ENCODE results near the gene MAPK10. TPM values are rescaled to one million over a fixed set of nuclear protein-coding genes. Genes with fewer than 3 reads are reported as not detected.

MAPK10 gene
- total RNA-seq, 1 experiment from 2014 or later: 0.79 TPM

DNA sequence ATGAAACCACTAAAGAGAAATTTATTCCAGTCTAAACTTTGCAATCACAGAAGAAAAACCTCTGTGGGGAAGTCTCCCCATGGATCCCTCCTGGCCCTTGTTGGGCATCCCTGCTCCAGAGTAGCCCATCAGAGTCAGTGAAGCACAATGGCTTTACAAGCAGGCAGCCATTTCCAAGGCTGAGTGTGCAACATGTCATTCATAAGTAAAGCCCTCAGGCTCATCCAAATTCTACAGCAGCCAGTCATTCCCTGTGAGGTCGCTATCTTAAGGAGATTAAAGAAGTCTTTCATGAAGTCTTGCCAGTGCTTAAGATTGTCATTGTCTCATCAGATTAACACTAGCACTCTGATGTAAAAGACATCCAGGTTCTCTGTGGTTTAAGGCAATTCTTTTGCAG lies 17.0 kb upstream of the MAPK10 start:
- DNase-seq: no peak
- no TSS peak for BruUV-seq (replicated peaks)
- Mint-ChIP-seq H3K4me1 (ENCODE audit: low read depth, unreplicated experiment) (no peaks in the 10 kb centered on the region), H3K27ac (ENCODE audit: unreplicated experiment) (no peak overlapping the region), H3K27me3 (ENCODE audit: insufficient read depth, unreplicated experiment) (peaks cover 5% of the 10 kb centered on the region), H3K4me3 (ENCODE audit: unreplicated experiment) (no peak overlapping the region), H3K9me3 (ENCODE audit: unreplicated experiment) (peaks cover 24% of the 10 kb centered on the region), H3K36me3 (ENCODE audit: insufficient read depth, unreplicated experiment) (peaks cover 6% of the 10 kb centered on the region)
- POLR2A ChIA-PET: no interaction called here
- intact Hi-C loops (cut with micrococcal nuclease; ENCODE audit: unreplicated experiment): no loop called here
- H3K9me3 ChIP-seq: no peaks in the 10 kb centered on the region
- TF ChIP-seq, protein P1, sequence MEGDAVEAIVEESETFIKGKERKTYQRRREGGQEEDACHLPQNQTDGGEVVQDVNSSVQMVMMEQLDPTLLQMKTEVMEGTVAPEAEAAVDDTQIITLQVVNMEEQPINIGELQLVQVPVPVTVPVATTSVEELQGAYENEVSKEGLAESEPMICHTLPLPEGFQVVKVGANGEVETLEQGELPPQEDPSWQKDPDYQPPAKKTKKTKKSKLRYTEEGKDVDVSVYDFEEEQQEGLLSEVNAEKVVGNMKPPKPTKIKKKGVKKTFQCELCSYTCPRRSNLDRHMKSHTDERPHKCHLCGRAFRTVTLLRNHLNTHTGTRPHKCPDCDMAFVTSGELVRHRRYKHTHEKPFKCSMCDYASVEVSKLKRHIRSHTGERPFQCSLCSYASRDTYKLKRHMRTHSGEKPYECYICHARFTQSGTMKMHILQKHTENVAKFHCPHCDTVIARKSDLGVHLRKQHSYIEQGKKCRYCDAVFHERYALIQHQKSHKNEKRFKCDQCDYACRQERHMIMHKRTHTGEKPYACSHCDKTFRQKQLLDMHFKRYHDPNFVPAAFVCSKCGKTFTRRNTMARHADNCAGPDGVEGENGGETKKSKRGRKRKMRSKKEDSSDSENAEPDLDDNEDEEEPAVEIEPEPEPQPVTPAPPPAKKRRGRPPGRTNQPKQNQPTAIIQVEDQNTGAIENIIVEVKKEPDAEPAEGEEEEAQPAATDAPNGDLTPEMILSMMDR (IDR thresholded peaks at IDR 0.05; ENCODE audit: insufficient read depth in 1 of 2, low read depth in 1 of 2, low read length in 1 of 2, severe bottlenecking in 1 of 2, unreplicated experiment in 1 of 2): no peak
- CTCF ChIA-PET: no interaction called here
- no peaks in the 10 kb centered on the region for H3K36me3 ChIP-seq (ENCODE audit: control insufficient read depth, insufficient read depth, low read length)
- H3K27me3 ChIP-seq (replicated peaks; ENCODE audit: control insufficient read depth, insufficient read depth, low read length): no peaks in the 10 kb centered on the region
- no peaks in the 10 kb centered on the region for H3K4me1 ChIP-seq
- H3K4me3 ChIP-seq (ENCODE audit: low read depth, low read length): no peak overlapping the region

DNA sequence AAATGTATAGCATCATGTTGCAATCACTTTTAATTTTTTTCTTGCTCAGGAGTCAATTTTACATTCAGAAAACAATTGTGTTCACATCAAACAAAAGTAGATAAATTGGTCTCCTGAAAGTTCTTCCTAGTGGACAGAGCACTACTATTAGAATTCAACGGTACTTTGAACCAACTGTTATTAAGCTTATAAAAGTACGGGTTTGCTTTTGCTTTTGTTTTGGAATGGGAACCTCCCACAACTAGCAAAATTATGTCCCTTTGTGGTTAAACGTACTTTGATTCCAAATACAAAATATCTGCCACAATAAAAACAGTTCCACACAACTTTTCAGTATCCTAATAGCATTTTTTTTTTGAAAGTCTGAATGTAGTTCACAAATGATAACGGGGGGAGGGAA lies 8.6 kb upstream of the MAPK10 start:
- DNase-seq: no peak
- no peaks in the 10 kb centered on the region for H3K36me3 Mint-ChIP-seq (ENCODE audit: insufficient read depth, unreplicated experiment)
- BruUV-seq (replicated peaks): no TSS peak
- POLR2A ChIA-PET: no interaction called here
- no peaks in the 10 kb centered on the region for H3K4me1 Mint-ChIP-seq (ENCODE audit: low read depth, unreplicated experiment)
- H3K4me3 ChIP-seq (ENCODE audit: low read depth, low read length): no peak overlapping the region
- no peak overlapping the region for H3K27ac Mint-ChIP-seq (ENCODE audit: unreplicated experiment)
- H3K27me3 ChIP-seq (replicated peaks; ENCODE audit: control insufficient read depth, insufficient read depth, low read length): no peaks in the 10 kb centered on the region
- TF ChIP-seq, protein P1 (IDR thresholded peaks at IDR 0.05; ENCODE audit: insufficient read depth in 1 of 2, low read depth in 1 of 2, low read length in 1 of 2, severe bottlenecking in 1 of 2, unreplicated experiment in 1 of 2): no peak
- no peak overlapping the region for H3K4me3 Mint-ChIP-seq (ENCODE audit: unreplicated experiment)
- no peaks in the 10 kb centered on the region for H3K4me1 ChIP-seq
- H3K36me3 ChIP-seq (ENCODE audit: control insufficient read depth, insufficient read depth, low read length): no peaks in the 10 kb centered on the region
- H3K9me3 Mint-ChIP-seq (ENCODE audit: unreplicated experiment): peaks cover 13% of the 10 kb centered on the region
- peaks cover 5% of the 10 kb centered on the region for H3K27me3 Mint-ChIP-seq (ENCODE audit: insufficient read depth, unreplicated experiment)
- no peaks in the 10 kb centered on the region for H3K9me3 ChIP-seq
- CTCF ChIA-PET: no interaction called here
- intact Hi-C loops (cut with micrococcal nuclease; ENCODE audit: unreplicated experiment): no loop called here

DNA sequence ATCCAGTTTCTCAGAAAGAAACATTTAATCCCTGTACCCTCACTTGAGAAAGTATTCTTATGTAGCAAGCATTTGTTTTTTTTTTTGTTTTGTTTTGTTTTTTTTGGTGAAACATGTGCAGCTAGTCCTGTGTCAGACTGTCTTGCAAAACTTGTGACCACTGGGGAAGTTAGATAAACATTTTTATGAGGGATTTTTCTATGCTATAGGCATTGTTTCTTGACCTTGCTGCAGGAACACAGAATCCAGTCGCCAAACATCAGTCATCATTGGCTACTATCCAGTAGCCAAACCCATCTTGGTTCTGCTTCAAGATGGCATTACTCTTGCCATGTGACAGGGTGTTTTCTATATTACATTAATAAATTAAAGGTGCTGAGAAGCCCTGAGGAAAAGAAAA lies 7.7 kb upstream of the MAPK10 start:
- CTCF ChIA-PET: no interaction called here

More for the DNA sequence above, 7.7 kb upstream of the MAPK10 start:
- no peaks in the 10 kb centered on the region for H3K27me3 ChIP-seq (replicated peaks; ENCODE audit: control insufficient read depth, insufficient read depth, low read length)
- H3K4me1 ChIP-seq: no peaks in the 10 kb centered on the region
- Mint-ChIP-seq H3K9me3 (ENCODE audit: unreplicated experiment) (peaks cover 8% of the 10 kb centered on the region), H3K36me3 (ENCODE audit: insufficient read depth, unreplicated experiment) (no peaks in the 10 kb centered on the region), H3K27me3 (ENCODE audit: insufficient read depth, unreplicated experiment) (peaks cover 4% of the 10 kb centered on the region), H3K27ac (ENCODE audit: unreplicated experiment) (no peak overlapping the region), H3K4me1 (ENCODE audit: low read depth, unreplicated experiment) (no peaks in the 10 kb centered on the region), H3K4me3 (ENCODE audit: unreplicated experiment) (no peak overlapping the region)
- no peaks in the 10 kb centered on the region for H3K9me3 ChIP-seq
- DNase-seq: no peak
- TF ChIP-seq, protein P1 (IDR thresholded peaks at IDR 0.05; ENCODE audit: insufficient read depth in 1 of 2, low read depth in 1 of 2, low read length in 1 of 2, severe bottlenecking in 1 of 2, unreplicated experiment in 1 of 2): no peak
- no TSS peak for BruUV-seq (replicated peaks)
- intact Hi-C loops (cut with micrococcal nuclease; ENCODE audit: unreplicated experiment): no loop called here
- H3K36me3 ChIP-seq (ENCODE audit: control insufficient read depth, insufficient read depth, low read length): no peaks in the 10 kb centered on the region
- POLR2A ChIA-PET: interaction anchor here (0.6 kb wide), 1 partner anchor 882 kb away, joined by 3 read pairs; no protein-coding TSS in a partner anchor
- no peak overlapping the region for H3K4me3 ChIP-seq (ENCODE audit: low read depth, low read length)
